HEK293T (cell line): ENCODE data around the gene CCNY.

Experiments used
- ARNT ChIP-seq: fragments of 450-650 bp; IDR thresholded peaks from 2 replicates; pipeline ENCODE4 v1.6.1; 2017; ENCODE audit warnings: mild to moderate bottlenecking
- BHLHE40 ChIP-seq: fragments of 450-650 bp; IDR thresholded peaks from 2 replicates; pipeline ENCODE4 v1.6.1; 2016; ENCODE audit warnings: mild to moderate bottlenecking, moderate library complexity, borderline replicate concordance
- CTBP1 ChIP-seq: fragments of 450-650 bp; IDR thresholded peaks from 2 replicates; pipeline ENCODE4 v1.6.1; 2016; ENCODE audit warnings: borderline replicate concordance
- ELF4 ChIP-seq: fragments of 450-650 bp; IDR thresholded peaks from 2 replicates; pipeline ENCODE4 v1.6.1; 2017; ENCODE audit warnings: antibody characterized with exemption
- FOXA1 ChIP-seq: fragments of 450-650 bp; IDR thresholded peaks from 2 replicates; pipeline ENCODE4 v1.6.1; 2016; ENCODE audit warnings: mild to moderate bottlenecking
- FOXK2 ChIP-seq: fragments of 450-650 bp; IDR thresholded peaks from 2 replicates; pipeline ENCODE4 v1.6.1; 2016; ENCODE audit warnings: mild to moderate bottlenecking
- FOXM1 ChIP-seq: fragments of 450-650 bp; IDR thresholded peaks from 2 replicates; pipeline ENCODE4 v1.6.1; 2017; ENCODE audit warnings: mild to moderate bottlenecking, borderline replicate concordance
- HDGF ChIP-seq: fragments of 450-650 bp; IDR thresholded peaks from 2 replicates; pipeline ENCODE4 v1.6.1; 2017; ENCODE audit warnings: antibody characterized with exemption, borderline replicate concordance
- L3MBTL2 ChIP-seq: fragments of 450-650 bp; conservative IDR thresholded peaks from 2 replicates; pipeline ENCODE4 v1.6.1; 2016; ENCODE audit warnings: mild to moderate bottlenecking
- NFRKB ChIP-seq: fragments of 450-650 bp; IDR thresholded peaks from 2 replicates; pipeline ENCODE4 v1.6.1; 2016; ENCODE audit warnings: mild to moderate bottlenecking, moderate library complexity
- SP1 ChIP-seq: fragments of 450-650 bp; IDR thresholded peaks from 2 replicates; pipeline ENCODE4 v1.6.1; 2017
- SUZ12 ChIP-seq: fragments of 450-650 bp; IDR thresholded peaks from 2 replicates; pipeline ENCODE4 v1.6.1; 2016; ENCODE audit warnings: mild to moderate bottlenecking
- TARDBP ChIP-seq: fragments of 450-650 bp; IDR thresholded peaks from 2 replicates; pipeline ENCODE4 v1.6.1; 2016
- TF ChIP-seq, protein P1 (sequence below): fragments of 450-650 bp; IDR thresholded peaks from 2 replicates; pipeline ENCODE4 v1.6.1; 2016

DNA sequence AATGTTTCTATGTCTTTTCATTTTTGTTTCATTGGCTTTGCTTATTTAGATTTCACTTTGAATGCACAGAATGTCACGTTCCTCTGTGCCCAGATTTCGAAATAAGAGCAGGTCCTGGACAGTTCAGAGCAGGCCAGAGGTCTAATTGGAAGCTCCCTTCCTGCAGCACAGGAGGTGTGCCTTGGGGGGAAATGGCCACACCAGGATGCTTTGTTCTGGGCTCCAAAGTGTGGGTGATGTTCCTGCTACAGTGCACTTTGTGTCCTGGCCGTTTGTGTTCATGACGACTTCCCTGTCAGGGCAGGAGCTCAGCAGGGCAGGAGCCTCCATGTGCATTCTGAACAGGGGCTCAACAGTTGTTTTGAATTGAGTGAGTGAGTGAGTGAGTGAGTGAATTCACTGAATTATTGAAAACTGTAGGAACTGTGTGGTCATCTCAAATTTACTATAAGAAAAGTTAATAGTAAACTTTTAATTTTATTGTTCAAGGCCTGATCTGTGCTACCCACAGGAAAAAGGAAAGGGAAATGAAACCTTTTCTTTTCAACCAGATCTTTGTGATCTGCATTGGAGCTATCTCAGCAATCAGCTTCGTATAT is 159.3 kb downstream of the CCNY start:
- TF ChIP-seq SP1 (no peak), NFRKB (no peak), FOXM1 (no peak), FOXA1 (no peak), SUZ12 (no peak), FOXK2 (no peak), CTBP1 (no peak), ARNT (no peak), BHLHE40 (no peak), ELF4 (no peak), TARDBP (no peak), HDGF (no peak), L3MBTL2 (no peak)
- TF ChIP-seq, protein P1, sequence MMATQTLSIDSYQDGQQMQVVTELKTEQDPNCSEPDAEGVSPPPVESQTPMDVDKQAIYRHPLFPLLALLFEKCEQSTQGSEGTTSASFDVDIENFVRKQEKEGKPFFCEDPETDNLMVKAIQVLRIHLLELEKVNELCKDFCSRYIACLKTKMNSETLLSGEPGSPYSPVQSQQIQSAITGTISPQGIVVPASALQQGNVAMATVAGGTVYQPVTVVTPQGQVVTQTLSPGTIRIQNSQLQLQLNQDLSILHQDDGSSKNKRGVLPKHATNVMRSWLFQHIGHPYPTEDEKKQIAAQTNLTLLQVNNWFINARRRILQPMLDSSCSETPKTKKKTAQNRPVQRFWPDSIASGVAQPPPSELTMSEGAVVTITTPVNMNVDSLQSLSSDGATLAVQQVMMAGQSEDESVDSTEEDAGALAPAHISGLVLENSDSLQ, result no peak
